HG03097 (cell line): Measurements from ENCODE around the gene SIMC1.

Experiments used
- ATAC-seq: cut with Tn5 transposase; IDR thresholded peaks from one replicate; pipeline ENCODE4 v1.9.1; 2021; ENCODE audit not compliant: unreplicated experiment, low FRiP score

SIMC1 gene

DNA sequence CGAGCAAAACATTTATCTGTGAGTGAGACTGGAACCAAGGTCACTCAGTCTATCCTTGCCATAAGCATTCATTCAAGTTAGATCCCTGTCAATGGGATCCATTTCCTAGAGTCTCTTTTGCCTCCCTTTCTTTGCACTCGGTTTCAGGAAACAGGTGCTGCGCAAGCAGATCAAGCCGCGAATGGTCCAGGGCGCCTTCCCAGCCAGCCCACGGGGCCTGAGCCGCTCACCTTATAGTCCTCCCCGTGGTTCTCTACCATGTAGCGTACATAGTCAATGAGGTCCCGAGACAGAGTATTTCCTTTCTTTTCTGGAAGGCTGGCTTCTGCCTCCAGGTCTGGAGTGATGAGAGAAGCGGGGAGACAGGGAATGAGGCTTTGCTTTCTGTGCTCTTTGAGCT is 146.8 kb downstream of the SIMC1 start:
- no peak for ATAC-seq

DNA sequence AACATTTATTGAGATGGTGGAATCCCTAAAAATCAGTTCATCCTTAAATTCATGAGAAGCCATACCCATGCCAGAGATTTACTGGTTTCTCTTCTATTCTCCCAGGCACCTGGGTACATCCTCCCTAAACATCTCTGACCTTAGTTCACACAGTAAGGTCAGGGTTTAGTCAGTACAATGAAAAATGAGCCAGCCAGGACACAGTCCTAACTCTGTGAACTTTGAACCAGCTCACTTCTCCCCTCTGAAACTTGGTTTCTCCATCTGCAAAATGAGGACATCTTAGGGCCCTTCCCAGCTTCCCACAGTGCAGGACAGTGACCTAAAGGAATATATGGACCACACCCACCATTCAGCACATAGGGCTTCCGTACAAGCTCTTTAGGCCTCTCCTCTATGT is 148.3 kb downstream of the SIMC1 start:
- ATAC-seq, result no peak

DNA sequence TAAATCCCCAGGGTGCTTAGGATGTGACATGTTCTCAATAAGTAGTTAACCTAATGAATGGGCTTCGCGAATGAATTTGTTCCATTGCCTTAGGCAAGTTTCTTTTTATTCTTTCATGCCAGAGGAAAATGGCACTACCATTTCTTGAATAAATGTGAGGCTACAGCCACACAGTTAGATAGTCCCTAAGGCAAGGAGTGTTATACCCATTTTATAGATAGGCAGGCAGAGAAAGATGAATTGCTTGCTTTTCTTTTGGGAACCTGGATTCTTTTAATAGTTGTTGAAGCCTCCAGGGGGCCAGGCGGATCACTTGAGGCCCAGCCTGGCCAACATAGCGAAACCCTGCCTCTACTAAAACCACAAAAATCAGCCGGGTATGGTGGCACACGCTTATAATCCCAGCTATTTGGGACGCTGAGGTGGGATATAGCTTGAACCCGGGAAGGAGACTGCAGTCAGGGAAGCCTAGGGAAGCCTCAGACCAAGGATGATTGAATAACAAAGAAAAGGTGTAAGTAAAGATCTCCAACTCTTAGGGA is 149.2 kb downstream of the SIMC1 start:
- no peak for ATAC-seq

DNA sequence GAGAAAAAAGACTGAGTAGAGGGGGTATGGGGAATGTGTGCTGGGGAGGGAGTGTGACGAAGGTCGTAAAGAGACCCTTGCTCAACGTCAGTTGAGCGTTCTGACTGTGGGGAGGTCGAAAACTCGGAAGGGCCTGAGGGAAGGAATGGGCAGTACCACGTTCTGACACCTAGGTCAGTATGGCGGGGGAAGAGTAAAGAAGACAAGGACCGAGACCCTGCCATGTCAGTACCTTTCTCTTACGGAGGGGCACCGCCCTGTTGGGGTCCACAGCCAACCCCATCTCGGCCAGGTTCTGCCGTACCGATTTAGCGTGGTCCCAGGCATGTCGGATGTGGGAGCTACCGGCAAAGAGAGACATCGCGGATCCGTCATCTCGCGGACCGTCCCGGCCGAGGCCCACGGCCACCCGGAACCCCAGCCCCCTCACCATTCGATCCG is 149.8 kb downstream of the SIMC1 start:
- no peak for ATAC-seq

DNA sequence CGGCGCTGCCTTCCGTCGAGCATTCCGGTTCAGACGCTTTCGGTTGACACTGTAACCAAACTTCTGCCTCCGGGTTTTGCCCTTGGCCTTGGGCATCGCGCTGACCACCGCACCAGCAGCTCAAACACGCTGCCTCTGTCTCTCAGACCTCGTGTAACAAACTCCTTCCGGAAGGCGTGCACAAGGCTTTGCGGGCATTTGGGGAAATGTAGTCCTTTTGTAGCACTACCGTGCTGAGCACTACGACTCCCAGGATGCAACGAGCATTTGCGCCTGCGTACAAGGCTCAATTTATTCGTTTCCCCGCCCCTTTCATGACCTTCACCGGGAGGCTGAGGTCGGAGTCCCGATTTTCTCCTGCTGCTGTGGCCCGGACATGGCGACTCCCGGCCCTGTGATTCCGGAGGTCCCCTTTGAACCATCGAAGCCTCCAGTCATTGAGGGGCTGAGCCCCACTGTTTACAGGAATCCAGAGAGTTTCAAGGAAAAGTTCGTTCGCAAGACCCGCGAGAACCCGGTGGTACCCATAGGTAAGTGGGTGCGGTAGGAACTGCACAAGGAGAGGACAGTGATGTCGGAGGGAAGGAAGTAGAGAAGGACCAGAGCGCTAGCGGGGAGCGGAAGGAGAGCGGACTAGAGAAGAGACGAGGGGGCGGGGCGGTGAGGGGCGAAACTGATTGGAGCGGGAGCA is 150.4 kb downstream of the SIMC1 start, which contains the start of the genes HIGD2A and NOP16:
Gene HIGD2A (plus strand): TSS at position 308 of the 691 bp plus-strand sequence. CDS start 69 bp downstream, at position 377.
Gene NOP16 (minus strand): TSS at position 155 of the 691 bp plus-strand sequence. CDS start 59 bp downstream, at position 96.
- ATAC-seq, result peak; percentile 84

DNA sequence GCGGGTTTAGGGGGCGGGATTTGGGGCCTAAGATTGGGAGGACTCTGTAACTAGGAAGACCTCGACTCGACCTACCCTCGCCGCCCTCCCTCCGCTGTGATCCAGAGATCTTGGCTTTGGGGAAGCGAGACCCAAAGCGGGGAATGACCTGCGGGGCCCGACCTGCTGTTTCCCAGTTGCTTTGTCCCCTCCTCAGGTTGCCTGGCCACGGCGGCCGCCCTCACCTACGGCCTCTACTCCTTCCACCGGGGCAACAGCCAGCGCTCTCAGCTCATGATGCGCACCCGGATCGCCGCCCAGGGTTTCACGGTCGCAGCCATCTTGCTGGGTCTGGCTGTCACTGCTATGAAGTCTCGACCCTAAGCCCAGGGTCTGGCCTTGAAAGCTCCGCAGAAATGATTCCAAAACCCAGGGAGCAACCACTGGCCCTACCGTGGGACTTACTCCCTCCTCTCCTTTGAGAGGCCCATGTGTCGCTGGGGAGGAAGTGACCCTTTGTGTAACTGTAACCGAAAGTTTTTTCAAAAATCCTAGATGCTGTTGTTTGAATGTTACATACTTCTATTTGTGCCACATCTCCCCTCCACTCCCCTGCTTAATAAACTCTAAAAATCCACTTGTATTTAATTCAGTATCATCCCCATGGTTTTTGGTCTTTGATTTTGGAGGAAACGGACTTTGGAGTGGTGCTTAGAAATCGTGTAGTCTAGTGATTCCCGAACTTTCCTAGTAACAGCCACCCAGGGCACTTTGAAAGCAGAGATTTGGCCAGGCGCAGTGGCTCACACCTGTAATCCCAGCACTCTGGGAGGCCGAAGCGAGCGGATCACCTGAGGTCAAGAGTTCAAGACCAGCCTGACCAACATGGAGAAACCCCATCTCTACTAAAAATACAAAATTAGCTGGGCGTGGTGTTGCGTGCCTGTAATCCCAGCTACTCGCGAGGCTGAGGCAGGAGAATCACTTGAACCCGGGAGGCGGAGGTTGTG is 151.2 kb downstream of the SIMC1 start:
- no peak for ATAC-seq

DNA sequence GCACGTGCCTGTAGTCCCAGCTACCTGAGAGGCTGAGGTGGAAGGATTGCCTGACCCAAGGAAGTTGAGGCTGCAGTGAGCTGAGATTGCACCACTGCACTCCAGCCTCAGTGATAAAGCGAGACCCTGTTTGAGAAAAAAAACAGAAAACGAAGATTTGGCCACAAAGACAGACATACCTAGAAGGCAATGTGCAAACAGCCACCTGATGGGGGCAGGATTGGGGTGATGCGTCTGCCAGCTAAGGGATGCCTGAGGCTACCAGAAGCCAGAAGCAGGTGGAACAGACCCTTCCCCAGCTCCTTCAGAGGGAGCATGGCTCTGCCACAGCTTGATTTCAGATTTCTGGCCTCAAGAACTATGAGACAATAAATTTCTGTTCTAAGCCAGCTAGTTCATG is 153.3 kb downstream of the SIMC1 start:
- ATAC-seq, result no peak

DNA sequence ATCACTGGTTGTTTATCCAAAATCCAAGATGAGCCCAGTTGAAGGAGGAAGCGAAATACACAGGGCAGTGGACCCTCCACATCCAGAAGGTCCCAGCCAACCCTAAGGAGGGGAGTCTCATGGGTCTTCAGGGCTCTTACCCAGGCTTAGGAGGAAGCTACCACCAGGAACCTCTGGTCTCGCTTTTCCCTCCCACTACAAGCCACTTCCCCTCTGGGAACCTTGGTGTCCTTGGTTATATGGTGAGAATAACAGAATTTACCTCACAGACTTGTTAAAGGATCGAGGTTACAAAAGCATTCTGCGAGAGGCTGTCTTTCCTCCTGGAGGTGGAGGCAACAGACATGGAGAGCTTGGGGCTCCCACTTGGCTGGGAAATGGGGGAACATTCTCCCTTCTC is 153.8 kb downstream of the SIMC1 start:
- no peak for ATAC-seq

DNA sequence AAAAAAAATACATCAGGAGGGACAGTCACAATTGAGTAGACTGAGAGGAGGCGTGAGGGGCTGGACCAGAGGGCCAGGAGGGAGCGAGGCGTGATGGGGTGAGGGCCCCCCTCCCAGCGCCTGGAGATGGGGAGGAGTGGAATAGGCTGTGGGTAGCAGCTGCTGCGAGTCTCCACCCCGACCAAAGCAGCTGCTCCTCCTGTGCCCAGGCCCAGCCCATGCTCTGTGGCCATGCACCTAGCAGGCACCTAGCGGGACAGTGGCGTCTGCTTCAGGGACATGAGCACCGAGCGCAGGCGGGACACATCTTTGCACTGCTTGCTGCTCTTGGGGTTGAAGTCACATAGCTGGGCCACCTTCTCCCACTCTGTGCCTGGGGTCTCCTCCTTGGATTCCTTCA is 154.3 kb downstream of the SIMC1 start:
- no peak for ATAC-seq

DNA sequence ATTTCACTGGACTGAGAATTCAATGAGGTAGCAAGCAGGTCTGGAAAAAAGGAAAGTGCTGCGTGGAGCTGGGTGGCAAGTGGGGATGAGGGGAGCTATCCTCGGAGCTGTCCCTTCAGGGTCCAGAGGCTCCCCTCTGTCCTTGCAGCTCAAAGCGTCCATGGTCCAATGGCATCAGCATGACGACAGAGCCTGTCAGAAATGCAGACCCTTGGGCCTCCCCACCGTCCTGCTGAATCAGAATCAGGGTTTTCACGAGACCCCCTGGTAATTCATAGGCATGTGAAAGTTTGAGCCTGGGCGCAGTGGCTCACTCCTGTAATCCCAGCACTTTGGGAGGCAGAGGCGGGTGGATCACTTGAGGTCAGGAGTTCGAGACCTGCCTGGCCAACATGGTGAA is 155.9 kb downstream of the SIMC1 start:
- ATAC-seq, result no peak

DNA sequence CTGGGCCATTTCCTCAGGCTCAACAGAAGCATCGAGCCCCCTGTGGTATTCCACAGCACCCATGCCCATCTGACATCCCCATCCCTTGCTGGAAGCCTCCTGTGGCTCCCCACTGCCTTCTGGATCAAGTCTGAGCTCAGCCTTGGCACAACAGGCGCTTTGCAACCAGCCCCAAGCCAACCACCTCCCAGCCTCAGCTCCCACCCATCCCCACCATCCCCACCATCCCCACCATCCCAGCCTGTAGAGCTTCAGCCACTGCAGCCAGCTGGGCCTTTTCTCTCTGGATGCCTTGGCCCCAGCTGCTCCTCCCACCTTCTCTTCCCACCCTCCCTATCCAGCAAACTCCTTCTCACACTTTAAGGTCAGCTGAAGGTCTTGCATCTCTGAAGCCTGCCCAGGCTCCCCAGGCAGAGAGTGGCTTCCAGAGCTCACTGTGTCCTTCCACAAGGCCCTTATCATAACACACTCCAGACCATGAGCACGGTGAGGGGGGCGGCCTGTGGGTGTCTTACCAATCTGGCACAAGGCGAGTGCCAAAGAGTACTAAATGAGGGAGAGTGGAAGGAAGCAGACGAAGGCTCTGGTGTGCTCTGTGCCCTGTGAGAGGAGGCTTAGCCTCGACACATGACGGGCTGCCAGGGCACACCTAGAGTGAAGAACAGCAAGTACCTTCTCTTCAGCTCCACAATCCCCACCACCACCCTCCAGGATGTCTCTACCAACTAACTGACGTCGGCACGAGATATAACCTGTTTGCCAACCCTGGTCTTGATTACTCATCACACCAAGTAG is 156.9 kb downstream of the SIMC1 start:
- no peak for ATAC-seq
